Measurements from ENCODE around the gene LIN28B. TPM values are rescaled to one million over a fixed set of nuclear protein-coding genes. Genes with fewer than 3 reads are reported as not detected.
"Not testable (repeated sequence)": the region's sequence is repeated elsewhere in the genome, so short reads cannot be mapped to it uniquely, and the experiment has no call there.

LIN28B gene
- polyA plus RNA-seq, 1 experiment: not detected

DNA sequence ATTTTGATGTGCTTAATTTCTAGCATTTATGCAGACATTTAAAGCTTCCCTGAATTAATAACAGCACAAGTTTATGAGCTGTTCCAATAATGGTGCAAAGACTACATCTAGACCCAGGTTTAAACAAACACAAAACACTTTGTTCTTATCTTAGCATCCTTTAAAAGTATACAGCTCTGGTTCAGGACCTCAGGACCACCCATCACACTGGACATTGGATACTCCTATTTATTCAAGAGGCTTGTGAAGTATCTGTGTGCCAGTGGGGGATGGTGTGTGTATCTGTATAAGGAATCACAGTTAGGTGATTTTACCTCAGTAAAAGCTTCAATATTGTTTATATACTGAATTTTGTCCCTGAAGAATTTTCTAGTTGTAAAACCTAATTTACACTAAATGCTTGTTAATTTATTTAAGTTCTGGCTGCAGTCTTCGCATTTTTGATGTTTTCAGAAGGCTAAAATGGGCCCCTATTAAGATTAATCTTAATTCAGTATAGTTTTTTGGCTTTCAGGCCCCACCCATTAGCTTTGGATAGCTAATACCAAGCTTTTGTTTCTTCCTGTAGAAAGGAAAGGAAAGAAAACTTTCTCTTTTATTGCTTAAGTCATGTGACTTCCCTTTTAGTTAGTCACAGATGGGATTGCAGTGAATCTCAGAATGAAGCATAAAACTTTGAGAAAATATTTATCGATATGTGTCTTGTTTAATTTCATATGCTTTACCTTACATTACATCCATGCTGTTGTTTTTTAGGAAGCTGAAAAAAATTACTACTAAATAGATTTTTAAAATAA, 13.1 kb downstream of the LIN28B start:
- H3K4me3 ChIP-seq (ENCODE audit: low read depth, low read length): no peak overlapping the region
- TF ChIP-seq, protein P1, sequence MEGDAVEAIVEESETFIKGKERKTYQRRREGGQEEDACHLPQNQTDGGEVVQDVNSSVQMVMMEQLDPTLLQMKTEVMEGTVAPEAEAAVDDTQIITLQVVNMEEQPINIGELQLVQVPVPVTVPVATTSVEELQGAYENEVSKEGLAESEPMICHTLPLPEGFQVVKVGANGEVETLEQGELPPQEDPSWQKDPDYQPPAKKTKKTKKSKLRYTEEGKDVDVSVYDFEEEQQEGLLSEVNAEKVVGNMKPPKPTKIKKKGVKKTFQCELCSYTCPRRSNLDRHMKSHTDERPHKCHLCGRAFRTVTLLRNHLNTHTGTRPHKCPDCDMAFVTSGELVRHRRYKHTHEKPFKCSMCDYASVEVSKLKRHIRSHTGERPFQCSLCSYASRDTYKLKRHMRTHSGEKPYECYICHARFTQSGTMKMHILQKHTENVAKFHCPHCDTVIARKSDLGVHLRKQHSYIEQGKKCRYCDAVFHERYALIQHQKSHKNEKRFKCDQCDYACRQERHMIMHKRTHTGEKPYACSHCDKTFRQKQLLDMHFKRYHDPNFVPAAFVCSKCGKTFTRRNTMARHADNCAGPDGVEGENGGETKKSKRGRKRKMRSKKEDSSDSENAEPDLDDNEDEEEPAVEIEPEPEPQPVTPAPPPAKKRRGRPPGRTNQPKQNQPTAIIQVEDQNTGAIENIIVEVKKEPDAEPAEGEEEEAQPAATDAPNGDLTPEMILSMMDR (IDR thresholded peaks at IDR 0.05; ENCODE audit: insufficient read depth, low read depth, low read length): no peak
- H3K27me3 ChIP-seq (ENCODE audit: control insufficient read depth, insufficient read depth, low read length): no peaks in the 10 kb centered on the region
- no peaks in the 10 kb centered on the region for H3K36me3 ChIP-seq (ENCODE audit: control insufficient read depth, insufficient read depth, low read length)
- ChIA-PET POLR2A (no interaction called here), CTCF (no interaction called here)
- DNase-seq (ENCODE audit: low read depth): no peak

DNA sequence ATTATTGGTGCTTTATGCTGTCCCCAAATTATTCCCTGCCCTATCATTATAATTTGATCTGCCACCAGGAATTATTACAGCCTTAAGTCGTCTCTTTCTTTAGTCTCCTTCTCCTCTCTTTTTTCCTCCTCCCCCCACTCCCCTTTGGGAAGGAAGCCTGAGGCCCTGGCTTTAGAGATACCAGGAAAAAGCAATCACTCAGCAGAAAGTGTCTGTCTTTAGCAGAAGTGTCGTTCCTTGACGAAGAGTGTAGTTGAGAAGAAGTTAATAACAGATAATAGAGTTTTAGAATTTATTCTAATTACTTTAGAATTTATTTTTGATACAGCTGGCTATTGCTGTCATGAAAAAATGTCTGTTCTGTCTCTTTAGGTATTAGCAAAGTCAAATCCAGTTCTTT, 16.5 kb downstream of the LIN28B start:
- POLR2A ChIA-PET: no interaction called here
- TF ChIP-seq, protein P1 (IDR thresholded peaks at IDR 0.05; ENCODE audit: insufficient read depth, low read depth, low read length): no peak

DNA sequence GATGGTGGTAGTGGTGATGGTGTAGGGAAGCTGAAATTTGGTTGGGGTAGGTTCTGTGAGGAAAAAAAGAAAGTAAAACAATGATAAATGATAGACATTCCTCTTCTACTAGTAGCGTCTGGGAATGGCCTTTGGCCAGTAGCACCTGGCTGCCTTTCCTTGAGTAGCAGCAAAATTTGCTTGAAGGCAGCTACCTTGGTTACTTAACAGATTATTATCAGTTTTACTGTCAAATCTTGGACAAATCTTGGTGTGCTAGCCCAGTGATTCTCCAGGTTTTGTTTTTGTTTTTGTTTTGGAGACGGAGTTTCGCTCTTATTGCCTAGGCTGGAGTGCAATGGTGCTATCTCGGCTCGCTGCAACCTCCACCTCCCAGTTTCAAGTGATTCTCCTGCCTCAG, 26.4 kb downstream of the LIN28B start:
- ChIA-PET CTCF (no interaction called here), POLR2A (no interaction called here)
- TF ChIP-seq, protein P1 (IDR thresholded peaks at IDR 0.05; ENCODE audit: insufficient read depth, low read depth, low read length): no peak
- Histone ChIP-seq H3K4me3 (ENCODE audit: low read depth, low read length) (no peak overlapping the region), H3K27me3 (ENCODE audit: control insufficient read depth, insufficient read depth, low read length) (no peaks in the 10 kb centered on the region), H3K36me3 (ENCODE audit: control insufficient read depth, insufficient read depth, low read length) (no peaks in the 10 kb centered on the region)
- no peak for DNase-seq (ENCODE audit: low read depth)

More for the DNA sequence above, 16.5 kb downstream of the LIN28B start:
- H3K27me3 ChIP-seq (ENCODE audit: control insufficient read depth, insufficient read depth, low read length): no peaks in the 10 kb centered on the region
- DNase-seq (ENCODE audit: low read depth): no peak
- CTCF ChIA-PET: no interaction called here
- H3K36me3 ChIP-seq (ENCODE audit: control insufficient read depth, insufficient read depth, low read length): no peaks in the 10 kb centered on the region
- no peak overlapping the region for H3K4me3 ChIP-seq (ENCODE audit: low read depth, low read length)

DNA sequence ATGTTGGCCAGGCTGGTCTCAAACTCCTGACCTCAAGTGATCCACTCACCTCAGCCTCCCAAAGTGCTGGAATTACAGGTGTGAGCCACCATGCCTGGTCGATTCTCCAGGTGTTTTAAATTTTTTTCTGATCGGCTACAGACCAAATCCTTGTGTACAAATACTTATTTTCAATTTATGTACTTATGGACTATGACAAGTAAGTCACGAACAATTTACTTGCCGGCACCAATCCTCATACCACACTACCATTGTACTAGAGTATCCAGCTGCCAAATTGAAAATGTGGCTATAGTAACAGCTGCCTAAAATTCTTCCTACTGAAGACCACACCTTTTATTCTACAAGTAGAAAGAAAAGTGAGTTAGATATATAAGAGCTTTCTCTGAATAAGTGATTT, 26.9 kb downstream of the LIN28B start:
- DNase-seq (ENCODE audit: low read depth): no peak
- H3K4me3 ChIP-seq (ENCODE audit: low read depth, low read length): no peak overlapping the region
- no peaks in the 10 kb centered on the region for H3K27me3 ChIP-seq (ENCODE audit: control insufficient read depth, insufficient read depth, low read length)
- TF ChIP-seq, protein P1 (IDR thresholded peaks at IDR 0.05; ENCODE audit: insufficient read depth, low read depth, low read length): no peak
- ChIA-PET POLR2A (no interaction called here), CTCF (no interaction called here)
- H3K36me3 ChIP-seq (ENCODE audit: control insufficient read depth, insufficient read depth, low read length): no peaks in the 10 kb centered on the region

DNA sequence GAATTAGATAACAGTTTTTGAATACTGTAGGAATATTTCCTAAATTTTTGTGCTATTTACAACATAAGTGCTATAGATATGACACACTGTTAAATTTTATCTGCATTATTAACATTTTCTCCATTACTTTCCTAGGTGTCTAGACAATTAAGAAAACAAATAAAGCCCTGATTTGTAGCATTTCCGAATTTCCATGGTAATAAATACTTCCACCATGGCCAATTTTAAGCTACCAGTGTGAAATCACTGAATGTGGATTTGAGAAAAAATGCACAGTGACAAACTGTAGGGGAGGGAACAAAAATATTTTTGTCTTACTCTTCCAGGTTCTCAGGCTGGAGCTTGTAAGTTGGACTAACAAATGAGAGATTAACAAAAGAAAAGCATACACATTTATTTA, 27.9 kb downstream of the LIN28B start:
- Histone ChIP-seq H3K4me3 (ENCODE audit: low read depth, low read length) (no peak overlapping the region), H3K36me3 (ENCODE audit: control insufficient read depth, insufficient read depth, low read length) (no peaks in the 10 kb centered on the region), H3K27me3 (ENCODE audit: control insufficient read depth, insufficient read depth, low read length) (no peaks in the 10 kb centered on the region)
- CTCF ChIA-PET: no interaction called here
- TF ChIP-seq, protein P1 (IDR thresholded peaks at IDR 0.05; ENCODE audit: insufficient read depth, low read depth, low read length): no peak
- DNase-seq (ENCODE audit: low read depth): no peak
- POLR2A ChIA-PET: no interaction called here

DNA sequence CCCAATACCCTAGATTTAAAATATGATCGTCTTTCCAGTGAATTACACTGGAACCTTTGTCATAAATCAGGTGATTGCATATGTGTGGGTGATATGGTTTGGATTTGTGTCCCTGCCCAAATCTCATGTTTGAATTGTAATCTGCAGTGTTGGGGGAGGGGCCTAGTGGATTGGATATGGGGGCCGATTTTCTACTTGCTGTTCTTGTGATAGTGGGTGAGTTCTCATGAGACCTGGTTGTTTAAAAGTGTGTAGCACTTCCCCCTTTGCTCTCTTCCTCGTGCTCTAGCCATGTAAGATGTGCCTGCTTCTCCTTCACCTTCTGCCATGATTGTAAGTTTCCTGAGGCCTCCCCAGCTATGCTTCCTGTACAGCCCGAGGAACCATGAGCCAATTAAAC, 29.0 kb downstream of the LIN28B start:
- H3K36me3 ChIP-seq (ENCODE audit: control insufficient read depth, insufficient read depth, low read length); H3K4me3 ChIP-seq (ENCODE audit: low read depth, low read length); DNase-seq (ENCODE audit: low read depth); H3K27me3 ChIP-seq (ENCODE audit: control insufficient read depth, insufficient read depth, low read length); POLR2A ChIA-PET; CTCF ChIA-PET: not testable (repeated sequence)

Measured in BJ (cell line).